ENCODE data around the gene TSPAN18. TPM values are rescaled to one million over a fixed set of nuclear protein-coding genes. Genes with fewer than 3 reads are reported as not detected.

The TSPAN18 gene
- total RNA-seq, 2 donors from 2014 or later, result 3.4 to 13.4 TPM

GRCh38 chr11:44765026-44765595 lies 38.3 kb downstream of the TSPAN18 start:
- no peak for DNase-seq
- intact Hi-C loops (cut with DNase I), result no loop called here
- no peaks in the 10 kb centered on the region for H3K27me3 ChIP-seq
- H3K27ac ChIP-seq, result no peak overlapping the region
- no peaks in the 10 kb centered on the region for H3K36me3 ChIP-seq
- no peak overlapping the region for H3K4me3 ChIP-seq
- H3K9me3 ChIP-seq, result no peaks in the 10 kb centered on the region
- TF ChIP-seq CTCF (IDR thresholded peaks at IDR 0.05), result no peak
- H3K4me1 ChIP-seq, result no peaks in the 10 kb centered on the region
- H3K9ac ChIP-seq (ENCODE audit: low read depth in 2 of 2, low read length in 2 of 2), result no peak overlapping the region

GRCh38 chr11:44765676-44766075 lies 38.9 kb downstream of the TSPAN18 start:
- intact Hi-C loops (cut with DNase I), result no loop called here
- H3K36me3 ChIP-seq, result no peaks in the 10 kb centered on the region
- no peak for TF ChIP-seq CTCF (IDR thresholded peaks at IDR 0.05)
- H3K9me3 ChIP-seq, result no peaks in the 10 kb centered on the region
- no peaks in the 10 kb centered on the region for H3K27me3 ChIP-seq
- peak overlapping the region; percentile 58 for H3K27ac ChIP-seq
- H3K9ac ChIP-seq (ENCODE audit: low read depth in 2 of 2, low read length in 2 of 2), result no peak overlapping the region
- DNase-seq, result no peak
- no peak overlapping the region for H3K4me3 ChIP-seq
- H3K4me1 ChIP-seq, result no peaks in the 10 kb centered on the region

GRCh38 chr11:44766112-44766971 lies 39.6 kb downstream of the TSPAN18 start:
- intact Hi-C loops (cut with DNase I), result no loop called here
- Histone ChIP-seq H3K36me3 (no peaks in the 10 kb centered on the region), H3K4me1 (no peaks in the 10 kb centered on the region), H3K27me3 (no peaks in the 10 kb centered on the region), H3K4me3 (no peak overlapping the region), H3K9me3 (no peaks in the 10 kb centered on the region), H3K27ac (peak overlapping the region; percentile 58), H3K9ac (ENCODE audit: low read depth in 2 of 2, low read length in 2 of 2) (peak overlapping the region in 1 of 2 donors; percentile 4)
- DNase-seq, result no peak
- TF ChIP-seq CTCF (IDR thresholded peaks at IDR 0.05), result no peak

- Histone ChIP-seq H3K9ac (ENCODE audit: low read depth in 2 of 2, low read length in 2 of 2) (peak overlapping the region in 1 of 2 donors; percentile 4), H3K4me3 (no peak overlapping the region), H3K4me1 (no peaks in the 10 kb centered on the region), H3K27me3 (no peaks in the 10 kb centered on the region), H3K27ac (peak overlapping the region; percentile 58), H3K9me3 (no peaks in the 10 kb centered on the region), H3K36me3 (no peaks in the 10 kb centered on the region)
- DNase-seq, result no peak
- intact Hi-C loops (cut with DNase I), result no loop called here
- TF ChIP-seq CTCF (IDR thresholded peaks at IDR 0.05), result no peak
These were observed 40.2 kb downstream of the TSPAN18 start for GRCh38 chr11:44766972-44767278.

GRCh38 chr11:44767421-44767820 lies 40.7 kb downstream of the TSPAN18 start:
- Histone ChIP-seq H3K9ac (ENCODE audit: low read depth in 2 of 2, low read length in 2 of 2) (no peak overlapping the region), H3K36me3 (no peaks in the 10 kb centered on the region), H3K27me3 (no peaks in the 10 kb centered on the region), H3K27ac (no peak overlapping the region), H3K4me3 (no peak overlapping the region), H3K4me1 (no peaks in the 10 kb centered on the region), H3K9me3 (no peaks in the 10 kb centered on the region)
- no peak for DNase-seq
- no peak for TF ChIP-seq CTCF (IDR thresholded peaks at IDR 0.05)
- intact Hi-C loops (cut with DNase I), result no loop called here

Data from colonic mucosa (tissue), 4 donors.